Retina (tissue), 1 donor: ENCODE data around the gene FADS2.

ENCODE experiments used
- DNase-seq: peaks from one replicate; pipeline ENCODE4 v3.0.0-alpha.2; 2016

Gene FADS2

DNA sequence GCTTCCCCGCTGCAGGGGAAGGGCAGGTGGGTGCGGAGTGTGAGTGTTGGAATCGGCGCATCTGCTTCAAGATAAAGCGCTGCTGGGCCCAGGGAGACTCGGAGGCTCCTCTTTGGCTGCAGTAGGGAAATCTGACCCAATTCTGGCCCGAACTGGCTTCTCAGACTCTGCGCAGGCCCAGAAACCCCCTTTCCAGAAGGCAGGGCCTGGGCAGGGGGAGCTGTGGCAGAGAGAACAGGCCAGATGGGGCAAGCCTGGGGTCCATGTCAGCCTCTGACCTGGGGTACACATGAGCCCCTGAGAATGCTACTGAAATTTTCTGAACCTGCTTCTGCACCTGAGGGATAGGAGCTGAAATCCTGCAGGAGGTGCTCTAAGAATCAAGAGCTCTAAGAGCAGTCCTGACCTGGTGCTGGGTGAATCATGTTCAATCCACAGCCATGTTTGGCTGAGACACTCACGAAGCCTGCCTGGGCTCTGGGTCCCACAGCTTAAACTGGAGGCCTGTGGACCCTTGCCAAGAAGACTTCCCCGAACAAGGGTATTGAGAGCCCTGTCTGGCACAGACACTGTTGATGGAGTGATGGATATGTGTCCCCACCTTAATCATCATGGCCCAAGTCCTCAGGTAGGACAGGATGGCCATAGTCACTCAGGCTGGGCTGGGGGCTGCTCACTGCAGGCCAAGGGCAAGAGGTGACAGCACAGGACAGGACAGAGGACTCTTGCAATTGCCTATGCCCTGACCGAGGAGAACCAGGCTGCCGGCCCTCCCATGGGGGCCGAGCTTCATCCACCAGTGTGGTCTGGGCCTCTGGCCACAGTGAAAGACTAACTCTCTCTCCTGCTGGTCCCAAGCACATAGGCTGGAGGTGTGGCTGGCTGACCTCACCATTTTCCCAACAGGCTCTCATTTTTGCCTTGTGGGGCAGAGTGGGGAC lies 82.4 kb downstream of the FADS2 start:
- DNase-seq, result no peak

DNA sequence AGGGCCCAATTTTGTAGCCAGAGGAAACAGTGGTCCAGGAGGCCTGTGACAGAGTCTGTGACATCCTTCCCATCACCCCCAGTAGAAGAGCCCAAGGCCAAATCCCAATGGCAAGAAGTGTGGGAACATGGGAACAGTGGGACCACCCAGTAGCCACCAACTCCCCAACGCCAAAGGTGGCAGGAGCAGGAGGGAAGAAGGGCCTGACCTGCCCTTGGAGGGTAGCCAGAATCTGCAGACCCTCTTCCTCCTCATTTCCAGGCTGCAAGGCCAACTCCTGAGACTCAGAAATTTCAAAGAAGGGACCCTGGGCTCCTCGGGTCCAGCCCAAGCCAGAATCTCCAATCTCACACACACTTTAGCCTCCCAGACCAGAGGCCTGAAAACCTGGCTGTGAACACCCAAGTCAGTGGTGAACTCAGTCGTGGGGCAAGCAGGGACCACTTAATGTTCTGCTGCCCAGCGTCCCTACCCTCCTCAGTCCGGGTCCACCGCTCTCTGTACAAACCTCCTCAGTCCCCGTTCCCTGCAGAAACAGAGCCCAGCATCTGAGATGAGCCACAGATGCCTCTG lies 83.1 kb downstream of the FADS2 start:
- DNase-seq, result no peak

DNA sequence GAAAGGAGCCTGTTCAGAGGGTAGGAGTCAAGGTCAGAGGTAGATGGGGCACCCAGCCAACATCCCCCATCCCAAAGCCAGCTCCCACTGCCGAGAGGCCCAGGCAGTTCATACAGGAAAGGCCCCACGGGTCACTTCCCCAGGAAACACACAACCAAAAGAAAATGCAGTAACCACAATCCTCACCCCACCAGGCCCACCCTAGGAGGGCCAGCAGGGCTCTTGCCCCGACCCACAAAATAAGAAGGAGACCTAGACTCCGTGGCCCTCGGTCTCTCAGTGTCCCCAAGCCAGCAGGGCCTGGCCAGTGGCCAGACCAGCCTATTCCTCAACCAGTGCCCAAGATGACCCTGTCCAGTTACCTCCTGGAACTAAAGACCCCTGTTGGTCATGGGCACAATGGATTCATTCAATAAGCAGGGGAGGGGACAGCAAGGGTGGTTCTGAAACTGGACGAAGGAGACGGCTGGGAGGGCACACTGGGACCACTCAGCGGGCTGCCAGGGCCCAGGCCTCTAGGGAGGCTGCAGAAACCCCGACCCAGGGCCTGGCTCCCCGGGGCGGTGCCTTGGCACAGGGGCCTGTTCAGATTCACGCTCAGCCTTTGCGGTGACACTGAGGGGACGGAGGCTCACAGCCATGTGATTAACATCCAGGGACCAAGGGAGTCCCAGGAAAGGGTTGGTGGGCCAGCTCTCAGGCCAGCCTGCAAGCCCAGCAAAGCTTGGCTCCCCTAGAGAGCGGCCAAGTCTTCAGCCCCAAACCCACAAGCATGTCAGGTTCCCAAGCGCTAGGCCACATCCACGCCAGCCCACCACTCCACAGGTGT lies 83.8 kb downstream of the FADS2 start:
- no peak for DNase-seq

DNA sequence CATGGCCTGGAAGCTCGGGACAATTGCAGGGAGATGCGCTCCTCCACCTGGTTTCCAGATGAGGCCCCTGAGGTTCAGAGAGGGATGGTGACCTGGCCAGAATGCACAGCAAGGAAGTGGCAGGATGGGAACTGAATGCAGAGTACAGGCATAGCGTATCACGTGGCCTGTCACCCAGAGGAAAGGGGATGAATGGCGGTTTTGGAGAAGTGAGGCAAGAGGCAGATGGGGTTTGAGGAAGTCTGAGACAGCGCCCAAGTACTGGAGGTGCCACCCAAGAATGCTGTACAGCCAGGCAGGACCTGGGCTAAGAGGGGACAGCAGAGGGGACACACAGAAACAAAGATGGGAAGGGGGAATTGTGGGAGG lies 84.4 kb downstream of the FADS2 start:
- no peak for DNase-seq

DNA sequence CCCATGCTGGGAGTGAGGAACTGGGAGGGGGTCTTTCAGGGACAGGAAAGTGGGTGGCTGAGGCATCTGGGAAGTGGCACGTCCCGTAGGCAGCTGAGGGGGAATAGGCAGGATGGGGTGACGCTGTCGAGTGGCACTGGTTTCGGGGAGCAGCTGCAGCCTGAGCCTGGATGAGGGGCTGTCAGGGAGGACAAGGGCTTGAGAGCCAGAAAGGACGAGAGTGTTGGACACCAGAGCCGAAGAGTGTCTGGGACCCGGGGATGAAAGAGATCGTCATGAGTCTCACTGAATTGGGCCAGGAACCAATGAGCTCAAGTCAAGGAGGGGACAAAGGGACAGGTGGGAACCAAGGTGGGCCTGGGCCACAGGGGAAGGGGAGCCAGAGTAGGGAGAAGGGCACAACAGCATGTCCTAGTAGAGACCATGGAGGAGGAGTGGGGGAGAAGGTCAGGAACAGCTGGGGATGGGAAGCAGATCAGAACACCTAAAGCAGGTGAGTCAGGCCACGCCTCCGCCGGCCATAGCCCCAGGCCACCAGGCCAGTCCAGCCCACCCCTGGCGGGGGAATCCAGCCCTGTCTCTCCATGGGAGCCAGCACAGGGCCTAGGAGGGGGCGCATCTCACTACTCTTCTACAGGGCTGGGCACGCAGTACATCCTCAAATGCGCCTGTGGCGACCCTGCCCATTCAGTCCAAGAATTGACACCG lies 85.0 kb downstream of the FADS2 start:
- DNase-seq, result no peak

DNA sequence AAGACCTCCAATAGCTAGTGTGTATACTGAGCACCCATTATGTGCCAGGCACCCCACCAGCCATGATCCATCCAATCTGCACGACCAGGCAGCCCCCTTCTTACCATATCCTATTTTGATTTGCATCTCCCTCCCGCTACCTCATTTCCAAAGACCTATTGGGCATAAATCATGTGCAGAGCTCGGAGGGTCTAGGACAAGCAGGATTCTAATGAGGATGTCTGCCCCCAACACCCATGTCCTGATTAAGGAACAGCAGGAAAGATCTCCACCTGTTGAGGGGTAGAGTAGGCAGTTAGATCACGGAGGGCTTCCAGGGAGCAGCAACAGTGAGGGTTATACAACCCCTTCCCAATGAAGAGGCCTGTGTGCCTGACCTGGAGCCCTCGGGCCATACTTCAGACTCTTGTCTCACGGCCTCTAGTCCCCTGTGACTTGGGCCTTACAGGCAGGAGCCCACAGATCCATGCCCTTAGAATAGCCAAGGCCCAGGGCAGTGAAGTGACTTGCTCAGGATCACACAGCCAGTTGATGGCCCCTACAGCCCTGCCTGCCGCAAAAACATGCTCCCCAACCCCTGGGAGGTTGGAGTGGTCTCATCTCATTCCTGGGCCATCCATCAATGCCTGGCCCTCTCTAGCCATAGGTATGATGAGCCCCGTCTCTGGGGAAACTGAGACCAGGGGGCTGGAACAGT lies 85.7 kb downstream of the FADS2 start:
- no peak for DNase-seq

DNA sequence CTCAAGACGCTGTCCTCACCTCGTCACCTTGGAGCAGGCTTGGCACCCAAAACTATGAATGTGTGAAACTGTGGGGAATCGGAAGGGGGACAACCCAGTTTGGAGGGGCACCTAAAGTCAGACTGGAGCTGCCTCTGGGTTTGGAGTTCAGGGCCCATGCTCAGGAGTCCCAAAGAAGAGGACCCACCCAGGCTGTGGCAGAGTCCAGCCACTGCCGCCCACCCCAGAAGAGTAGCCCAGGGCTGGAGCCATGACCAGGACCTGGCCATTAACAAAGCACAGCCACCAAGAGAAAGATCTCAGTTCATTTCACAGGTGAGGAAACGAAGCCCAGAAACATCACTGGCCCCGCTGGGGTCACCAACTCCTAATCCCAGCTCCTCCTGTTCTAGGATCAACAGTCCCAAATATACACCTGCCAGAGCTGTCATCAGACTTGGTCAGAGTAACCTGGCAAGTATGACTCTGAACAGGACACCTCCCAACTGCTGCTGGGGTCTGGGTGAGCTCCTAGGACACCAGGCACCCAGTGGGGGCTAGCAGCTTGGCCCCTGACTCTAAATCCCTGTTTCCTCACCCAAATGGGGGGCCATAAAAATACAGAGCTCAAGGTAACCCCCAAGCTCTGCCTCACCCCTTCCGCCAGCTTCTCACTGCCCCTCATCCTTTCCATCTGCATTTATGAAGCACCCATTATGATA lies 86.5 kb downstream of the FADS2 start:
- DNase-seq, result no peak

DNA sequence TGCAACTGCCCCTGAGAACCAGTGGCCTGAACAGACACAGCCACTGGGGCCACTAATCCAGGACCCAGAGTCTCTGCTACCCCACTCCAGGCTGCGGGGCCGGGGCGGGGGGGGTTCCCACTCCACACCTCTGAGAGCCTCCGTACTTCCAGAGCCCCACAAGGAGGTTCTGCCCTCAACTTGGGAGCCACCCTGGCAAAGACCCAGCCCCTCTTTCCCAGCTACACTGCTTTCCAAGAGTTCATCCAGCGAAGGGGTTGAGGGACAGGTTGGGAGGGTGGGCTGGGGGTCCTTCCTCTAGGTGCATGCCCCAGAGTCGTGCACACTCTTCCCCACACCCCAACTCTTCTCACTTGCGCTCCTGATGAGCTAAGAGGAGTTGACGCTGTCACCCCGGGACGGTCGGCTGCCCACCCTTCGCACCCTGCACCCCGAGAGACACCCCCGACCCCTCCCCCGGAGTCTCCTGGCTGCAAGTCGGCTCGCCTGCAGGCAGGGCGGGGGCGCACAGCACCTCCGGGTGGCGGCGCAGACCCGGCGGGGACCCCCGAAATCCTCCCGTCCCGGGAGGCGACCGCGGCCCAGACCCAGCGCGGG lies 88.7 kb downstream of the FADS2 start:
- DNase-seq, result no peak
